SU-DHL-6 (cell line): ENCODE results near the gene CFAP74.
A peak's percentile ranks its signal among the peaks of the same experiment; 100 is the strongest.

ENCODE experiments used
- H2AFZ ChIP-seq: fragments of 200-600 bp; sonication (generic); 2 replicates; pipeline ENCODE4 v1.6.1; 2014; ENCODE audit warnings: low read depth, mild to moderate bottlenecking, moderate library complexity, mixed read lengths, antibody characterized with exemption, low read length; ENCODE audit not compliant: severe bottlenecking
- H3F3A ChIP-seq: fragments of 200-600 bp; shearing (Covaris generic); 2 replicates; pipeline ENCODE4 v1.6.0; 2016; ENCODE audit warnings: antibody characterized with exemption, mild to moderate bottlenecking; ENCODE audit not compliant: insufficient read depth
- H3K27ac ChIP-seq: fragments of 200-600 bp; sonication (generic); 2 replicates; pipeline ENCODE4 v1.5.1; 2016; ENCODE audit warnings: low read depth, mild to moderate bottlenecking, low read length, moderate library complexity, mixed read lengths
- H3K27me3 ChIP-seq: fragments of 200-600 bp; sonication (generic), shearing (Covaris generic); 2 replicates; pipeline ENCODE4 v1.6.0; 2014; ENCODE audit warnings: mild to moderate bottlenecking, low read length
- H3K36me3 ChIP-seq: fragments of 200-600 bp; sonication (generic); 2 replicates; pipeline ENCODE4 v1.6.1; 2014; ENCODE audit warnings: mild to moderate bottlenecking, low read length, mixed read lengths
- H3K4me2 ChIP-seq: fragments of 300-600, 200-600 bp; shearing (Covaris generic), sonication (generic); 2 replicates; pipeline ENCODE4 v1.6.0; 2014; ENCODE audit warnings: low read length, low read depth, mild to moderate bottlenecking; ENCODE audit not compliant: poor library complexity, severe bottlenecking
- H3K4me3 ChIP-seq: fragments of 200-600 bp; sonication (generic); 2 replicates; pipeline ENCODE4 v1.5.1; 2014; ENCODE audit warnings: antibody characterized with exemption, low read length, mild to moderate bottlenecking, mixed read lengths; ENCODE audit not compliant: insufficient read depth, poor library complexity, severe bottlenecking
- H3K79me2 ChIP-seq: fragments of 200-600 bp; sonication (generic); 2 replicates; pipeline ENCODE4 v1.6.1; 2014; ENCODE audit warnings: mild to moderate bottlenecking, low read length, moderate library complexity; ENCODE audit not compliant: insufficient read depth
- H3K9ac ChIP-seq: fragments of 200-600 bp; sonication (generic); 2 replicates; pipeline ENCODE4 v1.7.0; 2014; ENCODE audit warnings: mild to moderate bottlenecking, low read length
- H3K9me2 ChIP-seq: fragments of 200-600 bp; sonication (generic); replicated peaks from 2 replicates; pipeline ENCODE4 v1.6.1; 2014; ENCODE audit warnings: low read length; ENCODE audit not compliant: insufficient read depth
- H3K9me3 ChIP-seq: fragments of 200-600 bp; sonication (generic); 2 replicates; pipeline ENCODE4 v1.6.1; 2014; ENCODE audit warnings: low read length, mixed read lengths; ENCODE audit not compliant: insufficient read depth
- H4K20me1 ChIP-seq: fragments of 200-600 bp; sonication (generic); 2 replicates; pipeline ENCODE4 v1.6.1; 2014; ENCODE audit warnings: low read depth, mild to moderate bottlenecking, antibody characterized with exemption, low read length, moderate library complexity, mixed read lengths
- EZH2phosphoT487 ChIP-seq: fragments of 200-600 bp; sonication (generic), shearing (Covaris generic); conservative IDR thresholded peaks from 2 replicates; pipeline ENCODE4 v1.6.1; 2018; ENCODE audit warnings: mild to moderate bottlenecking, antibody characterized with exemption, low read length, moderate library complexity, mixed read lengths
- TF ChIP-seq, protein P1 (sequence below): fragments of 200-600 bp; sonication (generic); IDR thresholded peaks from one replicate; pipeline ENCODE4 v1.5.1; 2017; ENCODE audit warnings: antibody characterized with exemption, mild to moderate bottlenecking, low read length, moderate library complexity; ENCODE audit not compliant: insufficient read depth, poor library complexity, severe bottlenecking

Gene CFAP74

GRCh38 chr1:1962752-1963151 lies 40.8 kb downstream of the CFAP74 start:
- no peak overlapping the region for H3K4me3 ChIP-seq
- H3F3A ChIP-seq: no peaks in the 10 kb centered on the region
- no peaks in the 10 kb centered on the region for H3K79me2 ChIP-seq
- no peaks in the 10 kb centered on the region for H3K27me3 ChIP-seq
- no peak overlapping the region for H3K4me2 ChIP-seq
- no peak overlapping the region for H3K9ac ChIP-seq
- H3K9me3 ChIP-seq: no peaks in the 10 kb centered on the region
- no peaks in the 10 kb centered on the region for H3K36me3 ChIP-seq
- H2AFZ ChIP-seq: no peak overlapping the region
- TF ChIP-seq, protein P1, sequence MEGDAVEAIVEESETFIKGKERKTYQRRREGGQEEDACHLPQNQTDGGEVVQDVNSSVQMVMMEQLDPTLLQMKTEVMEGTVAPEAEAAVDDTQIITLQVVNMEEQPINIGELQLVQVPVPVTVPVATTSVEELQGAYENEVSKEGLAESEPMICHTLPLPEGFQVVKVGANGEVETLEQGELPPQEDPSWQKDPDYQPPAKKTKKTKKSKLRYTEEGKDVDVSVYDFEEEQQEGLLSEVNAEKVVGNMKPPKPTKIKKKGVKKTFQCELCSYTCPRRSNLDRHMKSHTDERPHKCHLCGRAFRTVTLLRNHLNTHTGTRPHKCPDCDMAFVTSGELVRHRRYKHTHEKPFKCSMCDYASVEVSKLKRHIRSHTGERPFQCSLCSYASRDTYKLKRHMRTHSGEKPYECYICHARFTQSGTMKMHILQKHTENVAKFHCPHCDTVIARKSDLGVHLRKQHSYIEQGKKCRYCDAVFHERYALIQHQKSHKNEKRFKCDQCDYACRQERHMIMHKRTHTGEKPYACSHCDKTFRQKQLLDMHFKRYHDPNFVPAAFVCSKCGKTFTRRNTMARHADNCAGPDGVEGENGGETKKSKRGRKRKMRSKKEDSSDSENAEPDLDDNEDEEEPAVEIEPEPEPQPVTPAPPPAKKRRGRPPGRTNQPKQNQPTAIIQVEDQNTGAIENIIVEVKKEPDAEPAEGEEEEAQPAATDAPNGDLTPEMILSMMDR: no peak
- TF ChIP-seq EZH2phosphoT487: no peak
- H3K27ac ChIP-seq: no peak overlapping the region
- no peaks in the 10 kb centered on the region for H4K20me1 ChIP-seq
- H3K9me2 ChIP-seq: no peaks in the 10 kb centered on the region

DNA sequence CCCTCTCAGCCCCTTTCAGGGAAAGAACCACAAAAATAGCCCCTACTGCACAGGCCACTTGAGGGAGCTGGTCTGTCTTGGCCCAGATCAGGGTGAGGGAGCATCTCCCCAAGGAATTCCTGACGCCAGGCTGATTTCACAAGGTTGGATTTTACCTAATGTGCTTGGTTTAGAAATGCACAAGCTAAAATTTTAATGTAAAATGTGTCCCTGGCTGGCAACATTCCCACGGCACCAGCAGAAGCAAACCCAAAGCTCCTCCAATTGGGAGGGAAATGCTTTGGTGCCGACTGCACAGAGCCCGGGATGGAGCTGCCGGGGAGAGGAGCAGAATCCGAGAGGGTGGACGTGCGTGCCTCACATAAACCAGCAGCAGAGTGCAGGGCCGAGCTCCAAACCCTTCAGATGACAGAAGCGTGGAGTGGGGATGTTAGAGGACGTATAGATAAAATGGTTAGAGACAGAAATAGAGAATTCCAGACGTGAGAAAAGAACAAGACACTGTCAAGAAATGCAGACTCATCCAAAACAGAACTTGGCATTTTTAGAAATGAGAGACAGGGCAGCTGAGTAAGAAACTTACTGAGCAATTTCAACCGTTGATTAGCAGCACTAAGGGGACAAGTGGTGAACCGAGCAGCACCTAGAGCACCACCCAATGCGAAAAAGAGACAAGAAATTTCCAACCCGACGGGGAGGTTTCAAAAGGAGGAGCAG lies 42.9 kb downstream of the CFAP74 start:
- Histone ChIP-seq H3K27ac (no peak overlapping the region), H4K20me1 (no peaks in the 10 kb centered on the region), H3K9me2 (no peaks in the 10 kb centered on the region), H3K36me3 (no peaks in the 10 kb centered on the region), H3F3A (no peaks in the 10 kb centered on the region), H2AFZ (no peak overlapping the region), H3K4me3 (no peak overlapping the region), H3K9ac (no peak overlapping the region), H3K4me2 (no peak overlapping the region), H3K79me2 (no peaks in the 10 kb centered on the region), H3K9me3 (no peaks in the 10 kb centered on the region), H3K27me3 (no peaks in the 10 kb centered on the region)
- TF ChIP-seq EZH2phosphoT487: no peak
- TF ChIP-seq, protein P1: no peak

- no peaks in the 10 kb centered on the region for H4K20me1 ChIP-seq
- no peak overlapping the region for H3K9ac ChIP-seq
- no peaks in the 10 kb centered on the region for H3K27me3 ChIP-seq
- no peak overlapping the region for H3K4me2 ChIP-seq
- H3K4me3 ChIP-seq: no peak overlapping the region
- no peaks in the 10 kb centered on the region for H3F3A ChIP-seq
- no peaks in the 10 kb centered on the region for H3K79me2 ChIP-seq
- no peak overlapping the region for H3K27ac ChIP-seq
- H2AFZ ChIP-seq: no peak overlapping the region
- TF ChIP-seq EZH2phosphoT487: no peak
- TF ChIP-seq, protein P1: peak; percentile 82
- H3K36me3 ChIP-seq: no peaks in the 10 kb centered on the region
- H3K9me2 ChIP-seq: no peaks in the 10 kb centered on the region
- H3K9me3 ChIP-seq: peaks cover 3% of the 10 kb centered on the region; the same call in 1 of the 2 replicates
These were observed 43.6 kb downstream of the CFAP74 start for GRCh38 chr1:1959840-1960479.
